OCI-LY1 (cell line): Measurements from ENCODE around the gene GATA3.

Experiments used
- H2AFZ ChIP-seq: fragments of 200-600 bp; sonication (generic), shearing (Covaris generic); 2 replicates; pipeline ENCODE4 v1.6.0; 2014; ENCODE audit warnings: antibody characterized with exemption, mild to moderate bottlenecking, low read length
- H3F3A ChIP-seq: fragments of 200-600 bp; sonication (generic), shearing (Covaris generic); 2 replicates; pipeline ENCODE4 v1.6.0; 2014; ENCODE audit warnings: mild to moderate bottlenecking, antibody characterized with exemption, low read length, moderate library complexity; ENCODE audit not compliant: insufficient read depth
- H3K27ac ChIP-seq: fragments of 200-600 bp; sonication (generic); 2 replicates; pipeline ENCODE4 v1.5.1; 2014; ENCODE audit warnings: low read length, mixed run types, mild to moderate bottlenecking, low read depth; ENCODE audit not compliant: poor library complexity, severe bottlenecking
- H3K27me3 ChIP-seq: fragments of 200-600 bp; sonication (generic); 2 replicates; pipeline ENCODE4 v1.6.0; 2014; ENCODE audit warnings: antibody characterized with exemption, mild to moderate bottlenecking, low read length, moderate library complexity; ENCODE audit not compliant: insufficient read depth
- H3K36me3 ChIP-seq: fragments of 200-600 bp; sonication (generic); 2 replicates; pipeline ENCODE4 v1.6.1; 2014; ENCODE audit warnings: mild to moderate bottlenecking, antibody characterized with exemption, low read length, moderate library complexity, mixed read lengths; ENCODE audit not compliant: insufficient read depth
- H3K4me1 ChIP-seq: fragments of 200-600 bp; sonication (generic); 2 replicates; pipeline ENCODE4 v1.5.1; 2014; ENCODE audit warnings: mild to moderate bottlenecking, low read length, moderate library complexity; ENCODE audit not compliant: insufficient read depth, severe bottlenecking
- H3K4me2 ChIP-seq: fragments of 200-600 bp; sonication (generic), shearing (Covaris generic); 2 replicates; pipeline ENCODE4 v1.6.1; 2014; ENCODE audit warnings: low read length
- H3K4me3 ChIP-seq: fragments of 200-600 bp; sonication (generic); 2 replicates; pipeline ENCODE4 v1.5.1; 2014; ENCODE audit warnings: low read length, low read depth, mild to moderate bottlenecking, mixed read lengths; ENCODE audit not compliant: poor library complexity, severe bottlenecking
- H3K79me2 ChIP-seq: fragments of 200-600 bp; shearing (Covaris generic); 2 replicates; pipeline ENCODE4 v1.6.1; 2016; ENCODE audit warnings: mixed run types, low read length, mixed read lengths; ENCODE audit not compliant: insufficient read depth
- H3K9ac ChIP-seq: fragments of 200-600 bp; sonication (generic), shearing (Covaris generic); 2 replicates; pipeline ENCODE4 v1.6.1; 2014; ENCODE audit warnings: mild to moderate bottlenecking, low read length, mixed read lengths
- H3K9me2 ChIP-seq: fragments of 200-600 bp; sonication (generic), shearing (Covaris generic); 2 replicates; pipeline ENCODE4 v1.6.1; 2014; ENCODE audit warnings: low read depth, mild to moderate bottlenecking, low read length, mixed read lengths
- H3K9me3 ChIP-seq: fragments of 200-600 bp; shearing (Covaris generic); 2 replicates; pipeline ENCODE4 v1.6.1; 2014; ENCODE audit warnings: low read length, mixed read lengths
- H4K20me1 ChIP-seq: fragments of 200-600 bp; sonication (generic), shearing (Covaris generic); 2 replicates; pipeline ENCODE4 v1.6.0; 2016; ENCODE audit warnings: mild to moderate bottlenecking, low read length; ENCODE audit not compliant: insufficient read depth
- CTCF ChIP-seq: fragments of 200-600 bp; sonication (generic), shearing (Covaris generic); IDR thresholded peaks from 2 replicates; pipeline ENCODE4 v1.5.1; 2017; ENCODE audit warnings: mild to moderate bottlenecking, antibody characterized with exemption, low read length, moderate library complexity, mixed read lengths
- EZH2 ChIP-seq: fragments of 200-600 bp; sonication (generic), shearing (Covaris generic); IDR thresholded peaks from 2 replicates; pipeline ENCODE4 v1.8.0; 2017; ENCODE audit warnings: borderline replicate concordance, mixed run types, mild to moderate bottlenecking, antibody characterized with exemption, low read length, moderate library complexity, mixed read lengths

GATA3 gene

DNA sequence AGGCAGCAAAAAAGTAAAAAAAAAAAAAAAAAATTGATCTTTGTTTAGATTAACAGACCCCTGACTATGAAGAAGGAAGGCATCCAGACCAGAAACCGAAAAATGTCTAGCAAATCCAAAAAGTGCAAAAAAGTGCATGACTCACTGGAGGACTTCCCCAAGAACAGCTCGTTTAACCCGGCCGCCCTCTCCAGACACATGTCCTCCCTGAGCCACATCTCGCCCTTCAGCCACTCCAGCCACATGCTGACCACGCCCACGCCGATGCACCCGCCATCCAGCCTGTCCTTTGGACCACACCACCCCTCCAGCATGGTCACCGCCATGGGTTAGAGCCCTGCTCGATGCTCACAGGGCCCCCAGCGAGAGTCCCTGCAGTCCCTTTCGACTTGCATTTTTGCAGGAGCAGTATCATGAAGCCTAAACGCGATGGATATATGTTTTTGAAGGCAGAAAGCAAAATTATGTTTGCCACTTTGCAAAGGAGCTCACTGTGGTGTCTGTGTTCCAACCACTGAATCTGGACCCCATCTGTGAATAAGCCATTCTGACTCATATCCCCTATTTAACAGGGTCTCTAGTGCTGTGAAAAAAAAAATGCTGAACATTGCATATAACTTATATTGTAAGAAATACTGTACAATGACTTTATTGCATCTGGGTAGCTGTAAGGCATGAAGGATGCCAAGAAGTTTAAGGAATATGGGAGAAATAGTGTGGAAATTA is 19.4 kb downstream of the GATA3 start:
- Histone ChIP-seq H3K27me3 (no peaks in the 10 kb centered on the region), H3K4me1 (no peaks in the 10 kb centered on the region), H4K20me1 (no peaks in the 10 kb centered on the region), H3K79me2 (no peaks in the 10 kb centered on the region), H3K9me2 (no peaks in the 10 kb centered on the region), H3K9me3 (no peaks in the 10 kb centered on the region), H3K9ac (no peak overlapping the region), H3K36me3 (no peaks in the 10 kb centered on the region), H3F3A (no peaks in the 10 kb centered on the region), H3K27ac (no peak overlapping the region), H3K4me2 (no peak overlapping the region), H3K4me3 (no peak overlapping the region), H2AFZ (no peak overlapping the region)
- TF ChIP-seq CTCF (no peak), EZH2 (no peak)

DNA sequence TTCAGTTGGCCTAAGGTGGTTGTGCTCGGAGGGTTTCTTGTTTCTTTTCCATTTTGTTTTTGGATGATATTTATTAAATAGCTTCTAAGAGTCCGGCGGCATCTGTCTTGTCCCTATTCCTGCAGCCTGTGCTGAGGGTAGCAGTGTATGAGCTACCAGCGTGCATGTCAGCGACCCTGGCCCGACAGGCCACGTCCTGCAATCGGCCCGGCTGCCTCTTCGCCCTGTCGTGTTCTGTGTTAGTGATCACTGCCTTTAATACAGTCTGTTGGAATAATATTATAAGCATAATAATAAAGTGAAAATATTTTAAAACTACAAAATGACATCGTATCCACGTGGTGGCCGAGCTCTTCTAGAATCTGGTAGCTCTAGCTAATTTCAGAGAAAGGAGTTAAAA is 20.4 kb downstream of the GATA3 start:
- H3K4me2 ChIP-seq = no peak overlapping the region
- no peak overlapping the region for H2AFZ ChIP-seq
- no peak overlapping the region for H3K27ac ChIP-seq
- H3K79me2 ChIP-seq = no peaks in the 10 kb centered on the region
- H3K9me3 ChIP-seq = no peaks in the 10 kb centered on the region
- H3K9me2 ChIP-seq = no peaks in the 10 kb centered on the region
- H3K4me1 ChIP-seq = no peaks in the 10 kb centered on the region
- no peaks in the 10 kb centered on the region for H3F3A ChIP-seq
- no peaks in the 10 kb centered on the region for H3K36me3 ChIP-seq
- TF ChIP-seq CTCF = no peak
- TF ChIP-seq EZH2 = no peak
- no peaks in the 10 kb centered on the region for H3K27me3 ChIP-seq
- no peak overlapping the region for H3K9ac ChIP-seq
- no peak overlapping the region for H3K4me3 ChIP-seq
- H4K20me1 ChIP-seq = no peaks in the 10 kb centered on the region

DNA sequence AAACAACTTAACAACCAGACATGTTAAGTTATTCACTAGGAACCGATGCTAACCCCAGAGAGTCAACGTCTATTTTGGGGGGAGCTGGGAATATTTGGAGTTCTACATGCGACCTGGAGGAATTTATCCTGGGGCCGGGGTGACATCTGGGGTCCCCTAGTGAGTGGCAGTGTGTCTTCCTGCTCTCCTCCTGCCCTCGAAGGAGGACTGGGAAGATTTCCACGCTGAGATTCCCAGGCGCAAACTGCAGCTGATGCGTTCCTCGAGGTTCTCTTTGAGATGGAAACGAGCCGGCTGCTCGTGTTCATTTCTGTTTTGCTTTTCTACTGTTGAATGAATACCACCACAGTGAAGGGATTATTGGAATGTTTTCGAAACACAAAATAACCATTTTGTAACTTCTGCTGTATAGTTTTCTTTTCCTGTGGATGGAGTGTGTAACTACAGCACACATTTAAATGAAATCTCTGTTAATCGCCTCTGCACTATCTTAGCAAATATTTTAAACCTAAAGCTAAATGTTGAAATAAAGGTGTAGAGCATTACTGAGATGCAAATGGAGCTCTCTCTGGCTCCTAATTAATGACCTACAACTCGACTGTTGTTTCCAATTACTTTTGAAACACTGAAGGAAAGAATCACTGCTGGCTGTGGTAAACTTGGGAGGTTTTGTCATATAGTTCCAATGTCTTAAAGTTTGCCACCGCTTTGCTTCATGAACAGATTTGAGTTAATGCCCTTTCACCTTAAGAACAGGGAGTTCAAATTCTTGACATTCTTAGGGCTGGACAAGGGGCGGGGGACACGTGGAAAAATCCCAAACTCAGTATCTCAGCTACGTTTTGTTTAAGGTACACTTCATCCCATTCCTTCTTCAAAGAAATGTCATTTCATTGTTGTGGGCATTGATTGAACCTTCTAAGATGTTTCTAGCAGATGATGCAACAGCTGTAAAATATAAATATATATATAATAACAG is 21.1 kb downstream of the GATA3 start:
- no peaks in the 10 kb centered on the region for H3K4me1 ChIP-seq
- TF ChIP-seq EZH2 = no peak
- no peak for TF ChIP-seq CTCF
- H3K27ac ChIP-seq = no peak overlapping the region
- H3K4me2 ChIP-seq = no peak overlapping the region
- no peaks in the 10 kb centered on the region for H3K36me3 ChIP-seq
- H3K4me3 ChIP-seq = no peak overlapping the region
- no peaks in the 10 kb centered on the region for H3K9me3 ChIP-seq
- H3K27me3 ChIP-seq = no peaks in the 10 kb centered on the region
- no peaks in the 10 kb centered on the region for H3F3A ChIP-seq
- H3K79me2 ChIP-seq = no peaks in the 10 kb centered on the region
- no peaks in the 10 kb centered on the region for H4K20me1 ChIP-seq
- no peak overlapping the region for H3K9ac ChIP-seq
- no peaks in the 10 kb centered on the region for H3K9me2 ChIP-seq
- H2AFZ ChIP-seq = no peak overlapping the region
